ENCODE measurements around the gene SRD5A1. TPM values are rescaled to one million over a fixed set of nuclear protein-coding genes. Genes with fewer than 3 reads are reported as not detected.

SRD5A1 gene
- total and polyA plus RNA-seq, 2 experiments from 2014 or later = 18.2 to 87.3 TPM

DNA sequence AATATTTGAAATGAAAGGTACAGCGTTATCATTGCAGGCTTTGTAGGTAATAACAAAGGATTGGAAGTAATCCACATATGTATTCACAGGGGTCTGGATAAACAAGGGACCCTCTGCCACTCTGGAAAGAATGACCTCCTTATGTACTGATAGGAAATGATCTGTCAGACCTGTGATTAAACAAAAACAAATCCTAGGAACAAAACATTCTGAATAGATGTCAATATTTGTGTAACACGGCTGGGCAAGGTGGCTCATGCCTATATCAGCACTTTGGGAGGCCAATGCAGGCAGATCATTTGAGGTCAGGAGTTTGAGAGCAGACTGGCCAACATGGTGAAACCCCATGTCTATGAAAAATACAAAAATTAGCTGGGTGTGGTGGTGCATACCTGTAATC lies 42.7 kb upstream of the SRD5A1 start:
- Mint-ChIP-seq H3K9me3 (no peaks in the 10 kb centered on the region), H3K4me1 (peaks cover 1% of the 10 kb centered on the region; the same call in 2 of the 3 replicates), H3K27ac (no peak overlapping the region), H3K4me3 (no peak overlapping the region), H3K27me3 (ENCODE audit: insufficient read depth, low read depth, poor library complexity) (no peaks in the 10 kb centered on the region), H3K36me3 (ENCODE audit: low read depth) (no peaks in the 10 kb centered on the region)
- DNase-seq (ENCODE audit: low spot score) (no peak), ATAC-seq (no peak)
- no peaks in the 10 kb centered on the region for H3K27me3 ChIP-seq (ENCODE audit: insufficient read depth)
- H3K79me2 ChIP-seq (replicated peaks; ENCODE audit: insufficient read depth) = no peaks in the 10 kb centered on the region
- no peaks in the 10 kb centered on the region for H3K36me3 ChIP-seq (ENCODE audit: insufficient read depth)
- H3K27ac ChIP-seq (ENCODE audit: low read depth) = no peak overlapping the region
- H4K20me1 ChIP-seq (replicated peaks; ENCODE audit: insufficient read depth) = no peaks in the 10 kb centered on the region
- TF ChIP-seq EZH2 (IDR thresholded peaks at IDR 0.05; ENCODE audit: low read depth, unreplicated experiment) (no peak), EZH2phosphoT487 (IDR thresholded peaks at IDR 0.05; ENCODE audit: unreplicated experiment) (no peak), STAT1 (IDR thresholded peaks at IDR 0.05; ENCODE audit: unreplicated experiment) (no peak), ZNF331 (CRISPR knock-in tag; IDR thresholded peaks at IDR 0.05; ENCODE audit: low read depth) (no peak), POLR2AphosphoS5 (IDR thresholded peaks at IDR 0.05; ENCODE audit: low read depth) (no peak), ZNF114 (CRISPR knock-in tag; IDR thresholded peaks at IDR 0.05) (no peak), NANOG (IDR thresholded peaks at IDR 0.05; ENCODE audit: borderline replicate concordance) (no peak), CREB1 (CRISPR knock-in tag; IDR thresholded peaks at IDR 0.05; ENCODE audit: low read depth) (no peak), JUNB (IDR thresholded peaks at IDR 0.05; ENCODE audit: unreplicated experiment) (no peak)
- TF ChIP-seq, protein P1, sequence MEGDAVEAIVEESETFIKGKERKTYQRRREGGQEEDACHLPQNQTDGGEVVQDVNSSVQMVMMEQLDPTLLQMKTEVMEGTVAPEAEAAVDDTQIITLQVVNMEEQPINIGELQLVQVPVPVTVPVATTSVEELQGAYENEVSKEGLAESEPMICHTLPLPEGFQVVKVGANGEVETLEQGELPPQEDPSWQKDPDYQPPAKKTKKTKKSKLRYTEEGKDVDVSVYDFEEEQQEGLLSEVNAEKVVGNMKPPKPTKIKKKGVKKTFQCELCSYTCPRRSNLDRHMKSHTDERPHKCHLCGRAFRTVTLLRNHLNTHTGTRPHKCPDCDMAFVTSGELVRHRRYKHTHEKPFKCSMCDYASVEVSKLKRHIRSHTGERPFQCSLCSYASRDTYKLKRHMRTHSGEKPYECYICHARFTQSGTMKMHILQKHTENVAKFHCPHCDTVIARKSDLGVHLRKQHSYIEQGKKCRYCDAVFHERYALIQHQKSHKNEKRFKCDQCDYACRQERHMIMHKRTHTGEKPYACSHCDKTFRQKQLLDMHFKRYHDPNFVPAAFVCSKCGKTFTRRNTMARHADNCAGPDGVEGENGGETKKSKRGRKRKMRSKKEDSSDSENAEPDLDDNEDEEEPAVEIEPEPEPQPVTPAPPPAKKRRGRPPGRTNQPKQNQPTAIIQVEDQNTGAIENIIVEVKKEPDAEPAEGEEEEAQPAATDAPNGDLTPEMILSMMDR (conservative IDR thresholded peaks at IDR 0.05; ENCODE audit: low read depth in 2 of 2) = no peak
- TF ChIP-seq, protein P2, sequence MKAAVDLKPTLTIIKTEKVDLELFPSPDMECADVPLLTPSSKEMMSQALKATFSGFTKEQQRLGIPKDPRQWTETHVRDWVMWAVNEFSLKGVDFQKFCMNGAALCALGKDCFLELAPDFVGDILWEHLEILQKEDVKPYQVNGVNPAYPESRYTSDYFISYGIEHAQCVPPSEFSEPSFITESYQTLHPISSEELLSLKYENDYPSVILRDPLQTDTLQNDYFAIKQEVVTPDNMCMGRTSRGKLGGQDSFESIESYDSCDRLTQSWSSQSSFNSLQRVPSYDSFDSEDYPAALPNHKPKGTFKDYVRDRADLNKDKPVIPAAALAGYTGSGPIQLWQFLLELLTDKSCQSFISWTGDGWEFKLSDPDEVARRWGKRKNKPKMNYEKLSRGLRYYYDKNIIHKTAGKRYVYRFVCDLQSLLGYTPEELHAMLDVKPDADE (IDR thresholded peaks at IDR 0.05) = no peak
- TF ChIP-seq, protein P3, sequence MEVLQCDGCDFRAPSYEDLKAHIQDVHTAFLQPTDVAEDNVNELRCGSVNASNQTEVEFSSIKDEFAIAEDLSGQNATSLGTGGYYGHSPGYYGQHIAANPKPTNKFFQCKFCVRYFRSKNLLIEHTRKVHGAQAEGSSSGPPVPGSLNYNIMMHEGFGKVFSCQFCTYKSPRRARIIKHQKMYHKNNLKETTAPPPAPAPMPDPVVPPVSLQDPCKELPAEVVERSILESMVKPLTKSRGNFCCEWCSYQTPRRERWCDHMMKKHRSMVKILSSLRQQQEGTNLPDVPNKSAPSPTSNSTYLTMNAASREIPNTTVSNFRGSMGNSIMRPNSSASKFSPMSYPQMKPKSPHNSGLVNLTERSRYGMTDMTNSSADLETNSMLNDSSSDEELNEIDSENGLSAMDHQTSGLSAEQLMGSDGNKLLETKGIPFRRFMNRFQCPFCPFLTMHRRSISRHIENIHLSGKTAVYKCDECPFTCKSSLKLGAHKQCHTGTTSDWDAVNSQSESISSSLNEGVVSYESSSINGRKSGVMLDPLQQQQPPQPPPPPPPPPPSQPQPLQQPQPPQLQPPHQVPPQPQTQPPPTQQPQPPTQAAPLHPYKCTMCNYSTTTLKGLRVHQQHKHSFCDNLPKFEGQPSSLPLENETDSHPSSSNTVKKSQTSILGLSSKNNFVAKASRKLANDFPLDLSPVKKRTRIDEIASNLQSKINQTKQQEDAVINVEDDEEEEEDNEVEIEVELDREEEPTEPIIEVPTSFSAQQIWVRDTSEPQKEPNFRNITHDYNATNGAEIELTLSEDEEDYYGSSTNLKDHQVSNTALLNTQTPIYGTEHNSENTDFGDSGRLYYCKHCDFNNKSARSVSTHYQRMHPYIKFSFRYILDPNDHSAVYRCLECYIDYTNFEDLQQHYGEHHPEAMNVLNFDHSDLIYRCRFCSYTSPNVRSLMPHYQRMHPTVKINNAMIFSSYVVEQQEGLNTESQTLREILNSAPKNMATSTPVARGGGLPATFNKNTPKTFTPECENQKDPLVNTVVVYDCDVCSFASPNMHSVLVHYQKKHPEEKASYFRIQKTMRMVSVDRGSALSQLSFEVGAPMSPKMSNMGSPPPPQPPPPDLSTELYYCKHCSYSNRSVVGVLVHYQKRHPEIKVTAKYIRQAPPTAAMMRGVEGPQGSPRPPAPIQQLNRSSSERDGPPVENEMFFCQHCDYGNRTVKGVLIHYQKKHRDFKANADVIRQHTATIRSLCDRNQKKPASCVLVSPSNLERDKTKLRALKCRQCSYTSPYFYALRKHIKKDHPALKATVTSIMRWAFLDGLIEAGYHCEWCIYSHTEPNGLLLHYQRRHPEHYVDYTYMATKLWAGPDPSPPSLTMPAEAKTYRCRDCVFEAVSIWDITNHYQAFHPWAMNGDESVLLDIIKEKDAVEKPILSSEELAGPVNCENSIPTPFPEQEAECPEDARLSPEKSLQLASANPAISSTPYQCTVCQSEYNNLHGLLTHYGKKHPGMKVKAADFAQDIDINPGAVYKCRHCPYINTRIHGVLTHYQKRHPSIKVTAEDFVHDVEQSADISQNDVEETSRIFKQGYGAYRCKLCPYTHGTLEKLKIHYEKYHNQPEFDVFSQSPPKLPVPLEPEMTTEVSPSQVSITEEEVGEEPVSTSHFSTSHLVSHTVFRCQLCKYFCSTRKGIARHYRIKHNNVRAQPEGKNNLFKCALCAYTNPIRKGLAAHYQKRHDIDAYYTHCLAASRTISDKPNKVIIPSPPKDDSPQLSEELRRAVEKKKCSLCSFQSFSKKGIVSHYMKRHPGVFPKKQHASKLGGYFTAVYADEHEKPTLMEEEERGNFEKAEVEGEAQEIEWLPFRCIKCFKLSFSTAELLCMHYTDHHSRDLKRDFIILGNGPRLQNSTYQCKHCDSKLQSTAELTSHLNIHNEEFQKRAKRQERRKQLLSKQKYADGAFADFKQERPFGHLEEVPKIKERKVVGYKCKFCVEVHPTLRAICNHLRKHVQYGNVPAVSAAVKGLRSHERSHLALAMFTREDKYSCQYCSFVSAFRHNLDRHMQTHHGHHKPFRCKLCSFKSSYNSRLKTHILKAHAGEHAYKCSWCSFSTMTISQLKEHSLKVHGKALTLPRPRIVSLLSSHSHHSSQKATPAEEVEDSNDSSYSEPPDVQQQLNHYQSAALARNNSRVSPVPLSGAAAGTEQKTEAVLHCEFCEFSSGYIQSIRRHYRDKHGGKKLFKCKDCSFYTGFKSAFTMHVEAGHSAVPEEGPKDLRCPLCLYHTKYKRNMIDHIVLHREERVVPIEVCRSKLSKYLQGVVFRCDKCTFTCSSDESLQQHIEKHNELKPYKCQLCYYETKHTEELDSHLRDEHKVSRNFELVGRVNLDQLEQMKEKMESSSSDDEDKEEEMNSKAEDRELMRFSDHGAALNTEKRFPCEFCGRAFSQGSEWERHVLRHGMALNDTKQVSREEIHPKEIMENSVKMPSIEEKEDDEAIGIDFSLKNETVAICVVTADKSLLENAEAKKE (CRISPR knock-in tag; IDR thresholded peaks at IDR 0.05) = no peak
- TF ChIP-seq, protein P4, sequence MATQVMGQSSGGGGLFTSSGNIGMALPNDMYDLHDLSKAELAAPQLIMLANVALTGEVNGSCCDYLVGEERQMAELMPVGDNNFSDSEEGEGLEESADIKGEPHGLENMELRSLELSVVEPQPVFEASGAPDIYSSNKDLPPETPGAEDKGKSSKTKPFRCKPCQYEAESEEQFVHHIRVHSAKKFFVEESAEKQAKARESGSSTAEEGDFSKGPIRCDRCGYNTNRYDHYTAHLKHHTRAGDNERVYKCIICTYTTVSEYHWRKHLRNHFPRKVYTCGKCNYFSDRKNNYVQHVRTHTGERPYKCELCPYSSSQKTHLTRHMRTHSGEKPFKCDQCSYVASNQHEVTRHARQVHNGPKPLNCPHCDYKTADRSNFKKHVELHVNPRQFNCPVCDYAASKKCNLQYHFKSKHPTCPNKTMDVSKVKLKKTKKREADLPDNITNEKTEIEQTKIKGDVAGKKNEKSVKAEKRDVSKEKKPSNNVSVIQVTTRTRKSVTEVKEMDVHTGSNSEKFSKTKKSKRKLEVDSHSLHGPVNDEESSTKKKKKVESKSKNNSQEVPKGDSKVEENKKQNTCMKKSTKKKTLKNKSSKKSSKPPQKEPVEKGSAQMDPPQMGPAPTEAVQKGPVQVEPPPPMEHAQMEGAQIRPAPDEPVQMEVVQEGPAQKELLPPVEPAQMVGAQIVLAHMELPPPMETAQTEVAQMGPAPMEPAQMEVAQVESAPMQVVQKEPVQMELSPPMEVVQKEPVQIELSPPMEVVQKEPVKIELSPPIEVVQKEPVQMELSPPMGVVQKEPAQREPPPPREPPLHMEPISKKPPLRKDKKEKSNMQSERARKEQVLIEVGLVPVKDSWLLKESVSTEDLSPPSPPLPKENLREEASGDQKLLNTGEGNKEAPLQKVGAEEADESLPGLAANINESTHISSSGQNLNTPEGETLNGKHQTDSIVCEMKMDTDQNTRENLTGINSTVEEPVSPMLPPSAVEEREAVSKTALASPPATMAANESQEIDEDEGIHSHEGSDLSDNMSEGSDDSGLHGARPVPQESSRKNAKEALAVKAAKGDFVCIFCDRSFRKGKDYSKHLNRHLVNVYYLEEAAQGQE (IDR thresholded peaks at IDR 0.05; ENCODE audit: unreplicated experiment) = no peak
- H3K4me3 ChIP-seq = no peak overlapping the region
- H3K4me2 ChIP-seq = no peak overlapping the region
- no peaks in the 10 kb centered on the region for H3F3A ChIP-seq (replicated peaks; ENCODE audit: low read depth)
- H2AFZ ChIP-seq = no peak overlapping the region
- H3K4me1 ChIP-seq (ENCODE audit: insufficient read depth) = no peaks in the 10 kb centered on the region
- no peaks in the 10 kb centered on the region for H3K9me2 ChIP-seq (ENCODE audit: insufficient read depth)
